SK-N-SH (cell line): ENCODE results near the gene VPS11. TPM values are rescaled to one million over a fixed set of nuclear protein-coding genes. Genes with fewer than 3 reads are reported as not detected.

Source experiments
- CTCF ChIA-PET: fragments of 300-600, 350-600 bp; formaldehyde crosslinking; extraction: SDS; loops from one replicate; lab custom pipeline; 2021; lab: Yijun Ruan, JAX
- POLR2A ChIA-PET: fragments of 350-600 bp; sonication (Branson Sonifier 250); formaldehyde crosslinking; extraction: SDS; loops from one replicate; lab custom pipeline; 2020; ENCODE audit warnings: antibody characterized with exemption, inconsistent platforms; lab: Yijun Ruan, JAX
- DNase-seq: peaks from one replicate; pipeline ENCODE4 v3.0.0; 2012
- H2AFZ ChIP-seq: fragments of 200-600 bp; sonication (generic); 2 replicates; pipeline ENCODE4 v1.8.1; 2016; ENCODE audit warnings: antibody characterized with exemption, mild to moderate bottlenecking, low read depth
- H3F3A ChIP-seq: fragments of 200-600 bp; sonication (generic); replicated peaks from 2 replicates; pipeline ENCODE3; 2016; ENCODE audit warnings: antibody characterized with exemption, mild to moderate bottlenecking; ENCODE audit not compliant: insufficient read depth
- H3K27ac ChIP-seq, 2 experiments: fragments of 200-500 bp in 1 of 2; fragments of 200-600 bp in 1 of 2; sonication (Bioruptor generic) in 1 of 2; sonication (generic), shearing (Covaris generic) in 1 of 2; 2 replicates each; pipeline versions ENCODE4 v1.5.1 to v1.6.1; 2014 to 2016; ENCODE audit warnings: low read depth in 2 of 2, inconsistent platforms in 1 of 2, low read length in 1 of 2, mild to moderate bottlenecking in 1 of 2, mixed read lengths in 1 of 2
- H3K27me3 ChIP-seq: fragments of 200-600 bp; sonication (generic), shearing (Covaris generic); 2 replicates; pipeline ENCODE4 v1.6.1; 2016; ENCODE audit warnings: mixed run types; ENCODE audit not compliant: insufficient read depth
- H3K36me3 ChIP-seq, 2 experiments: fragments of 200-500 bp in 1 of 2; fragments of 200-600 bp in 1 of 2; sonication (Bioruptor generic) in 1 of 2; sonication (generic) in 1 of 2; replicated peaks in 1 of 2; 2 replicates each; pipeline versions ENCODE3 to v1.5.1; 2014 to 2016; ENCODE audit warnings: low read length in 1 of 2, mild to moderate bottlenecking in 1 of 2; ENCODE audit not compliant: insufficient read depth in 2 of 2, control insufficient read depth in 1 of 2
- H3K4me1 ChIP-seq, 2 experiments: fragments of 200-500 bp in 1 of 2; fragments of 200-600 bp in 1 of 2; sonication (Bioruptor generic) in 1 of 2; sonication (generic), shearing (Covaris generic) in 1 of 2; 2 replicates each; pipeline versions ENCODE4 v1.5.1 to v1.6.1; 2014 to 2016; ENCODE audit warnings: low read depth in 1 of 2, low read length in 1 of 2, mixed run types in 1 of 2; ENCODE audit not compliant: insufficient read depth in 2 of 2, control insufficient read depth in 1 of 2
- H3K4me2 ChIP-seq: fragments of 200-600 bp; sonication (generic), shearing (Covaris generic); 2 replicates; pipeline ENCODE4 v1.6.1; 2017; ENCODE audit warnings: mixed run types
- H3K4me3 ChIP-seq, 2 experiments: fragments of 200-500 bp in 1 of 2; fragments of 200-600 bp in 1 of 2; sonication (Bioruptor generic) in 1 of 2; sonication (generic), shearing (Covaris generic) in 1 of 2; 2 replicates each; pipeline versions ENCODE4 v1.5.1 to v1.8.1; 2014 to 2016; ENCODE audit warnings: low read depth in 2 of 2, inconsistent platforms in 1 of 2, low read length in 1 of 2, mild to moderate bottlenecking in 1 of 2, mixed read lengths in 1 of 2, moderate library complexity in 1 of 2
- H3K79me2 ChIP-seq: fragments of 200-600 bp; sonication (generic); 2 replicates; pipeline ENCODE4 v1.8.1; 2017; ENCODE audit warnings: mild to moderate bottlenecking; ENCODE audit not compliant: insufficient read depth
- H3K9ac ChIP-seq: fragments of 200-600 bp; sonication (generic); 2 replicates; pipeline ENCODE4 v1.6.1; 2017; ENCODE audit warnings: mixed run types
- H3K9me2 ChIP-seq: fragments of 200-600 bp; sonication (generic); 2 replicates; pipeline ENCODE4 v1.6.1; 2017; ENCODE audit warnings: mixed run types
- H3K9me3 ChIP-seq: fragments of 200-600 bp; sonication (generic); 2 replicates; pipeline ENCODE4 v1.6.1; 2017; ENCODE audit warnings: mixed run types, mild to moderate bottlenecking, moderate library complexity
- H4K20me1 ChIP-seq: fragments of 200-600 bp; sonication (generic); 2 replicates; pipeline ENCODE4 v1.6.1; 2017; ENCODE audit warnings: mild to moderate bottlenecking, mixed run types; ENCODE audit not compliant: insufficient read depth
- CHD2 ChIP-seq: fragments of 150-350 bp; IDR thresholded peaks from 2 replicates; pipeline ENCODE4 v1.6.1; 2018; ENCODE audit warnings: low read length; ENCODE audit not compliant: partially characterized antibody
- EP300 ChIP-seq, 2 experiments: IDR thresholded peaks; 2 replicates each; pipeline versions ENCODE4 v1.4.0 to v1.6.1; 2012; ENCODE audit warnings: borderline replicate concordance in 1 of 2, low read depth in 1 of 2, low read length in 1 of 2
- EZH2phosphoT487 ChIP-seq: fragments of 200-600 bp; sonication (generic); IDR thresholded peaks from 2 replicates; pipeline ENCODE4 v1.6.1; 2017; ENCODE audit warnings: low read depth, mixed run types, mild to moderate bottlenecking, antibody characterized with exemption, moderate library complexity, borderline replicate concordance
- FOSL2 ChIP-seq: IDR thresholded peaks from 2 replicates; pipeline ENCODE4 v1.4.0; 2012; ENCODE audit warnings: low read depth, mild to moderate bottlenecking, moderate library complexity, borderline replicate concordance
- FOXM1 ChIP-seq: IDR thresholded peaks from 2 replicates; pipeline ENCODE4 v1.4.0; 2012; ENCODE audit warnings: low read depth, mild to moderate bottlenecking
- GABPA ChIP-seq: IDR thresholded peaks from 2 replicates; pipeline ENCODE4 v1.4.0; 2012; ENCODE audit warnings: low read depth, mild to moderate bottlenecking
- GATA2 ChIP-seq: sonication (generic); formaldehyde crosslinking; IDR thresholded peaks from 2 replicates; pipeline ENCODE4 v1.5.0; 2020; ENCODE audit warnings: mild to moderate bottlenecking, missing genetic modification reagents
- JUND ChIP-seq: IDR thresholded peaks from 2 replicates; pipeline ENCODE4 v1.4.0; 2012
- MEF2A ChIP-seq: IDR thresholded peaks from 2 replicates; pipeline ENCODE4 v1.4.0; 2012; ENCODE audit warnings: low read depth, borderline replicate concordance
- POLR2AphosphoS5 ChIP-seq: IDR thresholded peaks from 2 replicates; pipeline ENCODE4 v1.6.1; 2012; ENCODE audit warnings: low read depth, low read length
- RAD21 ChIP-seq: IDR thresholded peaks from 2 replicates; pipeline ENCODE4 v1.6.1; 2012; ENCODE audit warnings: mild to moderate bottlenecking, low read length
- REST ChIP-seq: IDR thresholded peaks from 2 replicates; pipeline ENCODE4 v1.6.1; 2012; ENCODE audit warnings: mild to moderate bottlenecking, low read depth, low read length, moderate library complexity
- TAF1 ChIP-seq: IDR thresholded peaks from 2 replicates; pipeline ENCODE4 v1.6.1; 2012; ENCODE audit warnings: low read depth, mild to moderate bottlenecking, low read length, moderate library complexity, borderline replicate concordance
- TCF12 ChIP-seq: IDR thresholded peaks from 2 replicates; pipeline ENCODE4 v1.4.0; 2012
- USF2 ChIP-seq: fragments of 150-350 bp; IDR thresholded peaks from 2 replicates; pipeline ENCODE4 v1.6.1; 2017; ENCODE audit warnings: antibody characterized with exemption, low read length, low read depth, borderline replicate concordance
- WGBS: methylation state at CpG from one replicate; pipeline ENCODE4 v1.1.6; 2017; ENCODE audit warnings: low lambda C conversion rate; 5-methylcytosine and 5-hydroxymethylcytosine counted together
- polyA plus RNA-seq, 3 experiments: library from polyadenylated mRNA; depleted of rRNA; stranded (reverse); fragments of >200 nt; gene quantifications; 2 replicates each; pipeline ENCODE4 v1.2.3, GENCODE V29; 2012
- TF ChIP-seq, protein P1 (sequence below): IDR thresholded peaks from 2 replicates; pipeline ENCODE4 v1.4.0; 2012; ENCODE audit warnings: low read depth, borderline replicate concordance
- TF ChIP-seq, protein P2 (sequence below): fragments of 150-350 bp; IDR thresholded peaks from 2 replicates; pipeline ENCODE4 v1.6.1; 2016; ENCODE audit warnings: mild to moderate bottlenecking, low read depth, low read length

The VPS11 gene
- polyA plus RNA-seq, 1 of the 3 experiments (the other 2 are of a cell fraction), result 14.8 TPM

- TF ChIP-seq, protein P1, sequence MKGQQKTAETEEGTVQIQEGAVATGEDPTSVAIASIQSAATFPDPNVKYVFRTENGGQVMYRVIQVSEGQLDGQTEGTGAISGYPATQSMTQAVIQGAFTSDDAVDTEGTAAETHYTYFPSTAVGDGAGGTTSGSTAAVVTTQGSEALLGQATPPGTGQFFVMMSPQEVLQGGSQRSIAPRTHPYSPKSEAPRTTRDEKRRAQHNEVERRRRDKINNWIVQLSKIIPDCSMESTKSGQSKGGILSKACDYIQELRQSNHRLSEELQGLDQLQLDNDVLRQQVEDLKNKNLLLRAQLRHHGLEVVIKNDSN, result no peak
- TF ChIP-seq EP300 (IDR thresholded peaks at IDR 0.05; ENCODE audit: borderline replicate concordance in 1 of 2, low read depth in 1 of 2, low read length in 1 of 2) (no peak), FOXM1 (no peak)
These were observed 41.4 kb upstream of the VPS11 start (continued) for GRCh38 chr11:119025978-119026766.

DNA sequence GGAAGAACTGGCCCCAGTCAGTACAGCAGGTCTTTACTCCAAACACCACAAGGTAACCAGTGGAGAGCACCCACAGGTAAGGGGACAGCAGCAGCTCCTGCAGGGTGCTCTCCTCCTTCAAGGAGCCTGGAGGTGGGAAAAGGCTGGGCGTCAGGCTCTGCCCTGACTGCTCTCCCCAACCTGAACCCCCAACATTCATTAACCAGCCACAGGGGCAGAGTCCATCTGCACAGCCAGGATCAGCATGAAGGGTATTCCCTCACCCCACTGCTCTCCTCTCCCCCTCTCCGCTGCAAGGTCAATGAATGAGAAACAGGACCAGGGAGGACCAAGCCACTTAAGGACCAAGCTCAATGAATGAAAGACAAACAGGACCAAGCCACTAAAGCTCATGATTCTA is 40.6 kb upstream of the VPS11 start:
- Histone ChIP-seq H3F3A (peaks cover 12% of the 10 kb centered on the region), H3K27ac (no peak overlapping the region), H3K9me3 (no peaks in the 10 kb centered on the region), H3K4me3 (no peak overlapping the region), H4K20me1 (no peaks in the 10 kb centered on the region), H3K79me2 (peaks cover 7% of the 10 kb centered on the region; the same call in 1 of the 2 replicates), H3K4me2 (no peak overlapping the region), H3K9ac (no peak overlapping the region), H2AFZ (no peak overlapping the region), H3K36me3 (peaks cover 16 to 34% of the 10 kb centered on the region in 2 experiments), H3K4me1 (peaks cover 12 to 15% of the 10 kb centered on the region in 2 experiments; a peak in 3 of 4 replicates), H3K27me3 (no peaks in the 10 kb centered on the region), H3K9me2 (no peaks in the 10 kb centered on the region)
- 95% methylated on average over 2 of the region's 2 CpGs for WGBS
- TF ChIP-seq TCF12, result no peak
- no peak for TF ChIP-seq FOSL2
- TF ChIP-seq REST, result no peak
- TF ChIP-seq POLR2AphosphoS5, result no peak
- TF ChIP-seq, protein P1, result no peak
- no peak for TF ChIP-seq MEF2A
- TF ChIP-seq TAF1, result no peak
- TF ChIP-seq, protein P2, sequence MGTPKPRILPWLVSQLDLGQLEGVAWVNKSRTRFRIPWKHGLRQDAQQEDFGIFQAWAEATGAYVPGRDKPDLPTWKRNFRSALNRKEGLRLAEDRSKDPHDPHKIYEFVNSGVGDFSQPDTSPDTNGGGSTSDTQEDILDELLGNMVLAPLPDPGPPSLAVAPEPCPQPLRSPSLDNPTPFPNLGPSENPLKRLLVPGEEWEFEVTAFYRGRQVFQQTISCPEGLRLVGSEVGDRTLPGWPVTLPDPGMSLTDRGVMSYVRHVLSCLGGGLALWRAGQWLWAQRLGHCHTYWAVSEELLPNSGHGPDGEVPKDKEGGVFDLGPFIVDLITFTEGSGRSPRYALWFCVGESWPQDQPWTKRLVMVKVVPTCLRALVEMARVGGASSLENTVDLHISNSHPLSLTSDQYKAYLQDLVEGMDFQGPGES, result no peak
- no peak for TF ChIP-seq EP300 (IDR thresholded peaks at IDR 0.05; ENCODE audit: borderline replicate concordance in 1 of 2, low read depth in 1 of 2, low read length in 1 of 2)
- no peak for TF ChIP-seq EZH2phosphoT487
- TF ChIP-seq JUND, result no peak
- no peak for TF ChIP-seq CHD2
- TF ChIP-seq USF2, result no peak
- no peak for TF ChIP-seq GABPA
- no peak for TF ChIP-seq GATA2 (CRISPR knock-in tag)
- no peak for TF ChIP-seq RAD21
- DNase-seq, result no peak
- POLR2A ChIA-PET, result no interaction called here
- CTCF ChIA-PET, result interaction anchor here (1.2 to 1.4 kb wide), 2 partner anchors 17 to 68 kb away, joined by 3 read pairs; no protein-coding TSS in a partner anchor
